HG03439 (cell line): Measurements from ENCODE around the gene IGSF8.
"Not testable (repeated sequence)": the region's sequence is repeated elsewhere in the genome, so short reads cannot be mapped to it uniquely, and the experiment has no call there.

Experiments used
- ATAC-seq: cut with Tn5 transposase; IDR thresholded peaks from one replicate; pipeline ENCODE4 v1.9.1; 2021; ENCODE audit warnings: mild to moderate bottlenecking, moderate library complexity; ENCODE audit not compliant: unreplicated experiment

The IGSF8 gene

DNA sequence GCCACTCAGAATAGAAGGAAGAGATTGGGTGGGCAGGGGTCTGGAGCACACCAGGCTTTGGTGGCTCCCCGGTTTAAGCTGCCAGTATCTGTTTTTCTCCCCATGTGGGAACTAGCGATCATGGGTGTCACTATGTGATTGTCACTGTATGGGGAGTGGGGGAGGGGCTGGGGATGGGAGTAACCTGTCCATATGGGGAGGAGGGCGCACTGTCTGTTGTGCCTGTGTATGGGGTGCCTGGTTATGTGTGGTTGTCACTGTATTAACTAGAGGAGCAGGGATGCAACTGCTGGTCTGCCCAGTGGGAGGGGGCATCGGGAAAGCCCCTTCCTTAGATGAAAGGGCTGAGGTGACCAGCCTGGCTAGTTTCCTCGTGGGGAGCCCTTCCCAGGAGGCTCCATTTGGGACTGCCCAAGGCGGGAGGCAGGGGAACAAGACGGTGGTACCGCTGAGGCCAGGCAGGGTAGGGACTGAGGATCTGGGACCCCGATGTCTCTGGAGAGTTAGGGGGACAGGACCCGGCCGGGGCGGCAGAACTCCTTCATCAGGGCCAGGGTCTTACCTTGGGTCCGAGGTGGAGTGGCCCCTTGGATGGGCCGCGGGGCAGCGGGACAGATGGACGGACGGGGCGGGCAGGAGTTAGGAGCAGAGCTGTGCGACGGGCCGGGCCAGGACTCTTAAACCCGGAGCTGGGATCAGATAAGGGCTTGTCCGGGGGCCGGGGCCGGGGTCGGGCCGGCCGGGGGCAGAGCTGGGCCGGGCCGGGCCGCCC is 28.8 kb downstream of the IGSF8 start, which contains the start of gene KCNJ10:
Gene KCNJ10 (minus strand): TSS at position 701 of the 772 bp plus-strand sequence. CDS start 27,628 bp downstream, outside the sequence.
- ATAC-seq, result no peak

DNA sequence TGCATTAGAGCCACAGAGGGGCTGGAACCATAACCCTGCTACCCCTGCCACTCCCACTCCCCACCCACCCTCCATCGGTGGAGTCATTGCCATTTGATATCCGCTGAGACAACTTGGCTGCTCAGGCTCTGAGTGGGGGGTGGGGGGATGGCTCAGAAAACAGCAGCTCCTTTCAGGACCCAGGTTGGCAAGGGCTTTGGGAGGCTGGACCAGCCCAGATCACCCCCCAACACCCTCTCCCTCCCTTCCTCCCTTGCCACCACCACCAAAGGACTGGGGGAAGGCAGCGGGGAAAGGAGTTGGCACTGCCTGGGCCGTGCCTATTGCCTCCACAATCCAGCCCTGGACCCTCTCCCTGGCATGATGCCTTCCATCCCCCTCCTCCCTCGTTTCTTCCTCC is 30.2 kb downstream of the IGSF8 start:
- ATAC-seq, result no peak

DNA sequence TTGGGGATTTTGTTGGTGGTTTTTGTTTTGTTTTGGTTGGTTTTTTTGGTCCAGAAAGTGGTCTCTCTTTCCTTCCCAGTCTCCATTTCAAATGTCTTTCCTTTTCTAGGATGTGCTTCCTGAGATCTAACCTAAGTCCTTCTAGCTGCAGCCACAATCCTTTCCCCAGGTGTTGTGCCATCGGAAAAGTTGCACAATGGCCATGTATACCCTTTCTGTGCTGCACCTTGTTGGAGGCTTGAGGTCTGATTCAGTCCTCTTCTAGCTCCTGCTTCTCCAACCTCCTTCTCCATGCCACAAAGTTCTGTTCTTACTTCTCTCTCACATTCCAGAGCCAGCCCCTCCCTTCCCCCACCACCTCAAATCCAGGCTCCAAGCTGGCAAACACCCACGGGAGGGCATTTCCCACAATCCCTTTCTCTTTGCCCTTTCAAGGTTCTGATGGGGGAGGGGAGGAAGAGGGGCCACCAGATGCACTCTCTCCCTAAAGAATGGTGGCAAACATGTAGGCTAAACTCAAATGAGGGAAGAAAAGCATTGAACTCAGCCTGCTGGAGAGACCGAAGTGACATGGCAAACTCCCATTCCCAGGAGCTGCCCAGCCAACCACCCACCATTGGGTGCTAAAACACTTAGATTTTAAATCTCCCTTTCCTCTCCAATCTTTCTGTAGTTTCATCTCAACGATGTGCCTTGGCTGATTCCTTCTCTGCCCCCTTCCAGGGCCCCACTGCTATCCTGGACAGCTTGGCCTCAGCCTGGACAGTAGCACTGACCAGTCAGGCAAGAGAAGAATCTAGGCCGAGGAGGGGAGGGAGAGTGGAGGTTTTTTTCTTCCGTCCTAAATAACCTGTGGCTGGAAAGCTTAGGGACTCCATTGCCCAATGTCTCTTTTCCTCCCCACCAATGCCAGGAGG is 31.3 kb downstream of the IGSF8 start:
- no peak for ATAC-seq

DNA sequence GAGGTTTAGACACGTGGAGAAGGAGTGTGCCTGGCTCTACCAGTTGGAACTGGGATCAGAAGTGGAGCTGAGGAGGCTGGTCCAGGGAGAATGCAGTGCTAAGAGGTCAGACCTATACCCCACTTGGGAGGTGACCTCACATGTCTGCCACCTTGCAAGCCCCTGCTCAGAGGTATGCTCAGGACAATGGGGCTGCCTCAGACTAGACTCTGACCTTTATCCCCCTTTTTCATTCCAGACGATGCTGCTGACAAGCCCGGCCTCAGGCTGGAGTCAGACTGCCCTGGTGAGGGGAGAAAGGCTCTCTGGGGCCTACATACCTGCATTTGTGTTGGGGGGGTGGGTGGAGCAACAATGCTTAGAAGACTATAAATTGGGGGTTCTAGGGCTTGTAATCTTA is 33.7 kb downstream of the IGSF8 start:
- no peak for ATAC-seq

DNA sequence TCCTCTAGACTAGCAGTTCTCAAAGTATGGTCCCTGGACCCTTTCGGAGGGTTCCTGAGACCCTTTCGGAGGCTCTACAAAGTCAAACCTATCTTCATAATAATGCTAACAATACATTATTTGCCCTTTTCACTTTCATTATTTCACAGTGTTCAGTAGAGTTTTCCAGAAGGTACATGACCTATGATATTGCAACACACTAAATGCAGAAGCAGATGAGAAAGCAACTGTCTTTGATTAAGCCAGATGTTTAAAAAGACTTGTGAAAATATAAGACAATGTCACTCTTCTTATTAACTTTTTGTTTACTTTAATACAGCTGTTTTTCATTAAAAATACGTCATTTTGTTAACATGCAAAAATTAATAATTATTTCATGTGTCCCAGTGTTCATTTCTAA is 34.3 kb downstream of the IGSF8 start:
- ATAC-seq, result no peak

DNA sequence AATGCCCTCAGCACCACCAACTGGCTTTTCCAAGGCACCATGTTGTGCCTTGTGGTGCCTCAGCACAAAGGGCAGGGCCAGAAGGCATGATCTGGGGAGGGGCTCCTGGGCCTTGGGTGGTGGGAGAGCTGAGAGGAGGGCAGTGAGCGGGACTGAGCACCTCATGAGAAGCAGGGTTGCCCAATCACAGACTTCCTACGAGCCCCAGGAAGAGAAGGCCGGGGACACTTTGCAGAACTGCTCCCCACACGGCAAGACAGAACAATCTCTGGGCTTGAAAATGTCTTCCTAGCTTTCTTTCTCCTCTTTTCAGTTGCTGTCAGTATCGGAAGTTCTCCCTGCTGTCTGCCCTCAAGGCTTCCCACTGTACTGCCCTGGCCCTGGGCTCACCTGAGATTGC is 35.2 kb downstream of the IGSF8 start:
- ATAC-seq, result no peak

DNA sequence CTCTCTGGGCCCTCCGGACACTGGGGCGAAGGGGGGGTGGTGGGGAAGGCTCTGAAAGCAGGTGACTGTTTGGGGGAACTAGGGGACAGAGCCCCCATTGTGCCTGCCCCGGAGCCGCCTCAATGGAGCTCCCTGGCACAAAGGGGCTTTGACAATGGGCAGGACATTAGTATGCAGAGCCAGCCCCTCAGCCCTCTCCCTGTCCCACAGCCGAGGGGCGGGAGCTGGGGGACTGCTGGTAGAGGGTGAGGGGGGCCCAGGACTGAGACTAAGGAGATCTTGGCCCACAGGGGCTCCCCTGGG is 36.2 kb downstream of the IGSF8 start:
- ATAC-seq, result no peak

DNA sequence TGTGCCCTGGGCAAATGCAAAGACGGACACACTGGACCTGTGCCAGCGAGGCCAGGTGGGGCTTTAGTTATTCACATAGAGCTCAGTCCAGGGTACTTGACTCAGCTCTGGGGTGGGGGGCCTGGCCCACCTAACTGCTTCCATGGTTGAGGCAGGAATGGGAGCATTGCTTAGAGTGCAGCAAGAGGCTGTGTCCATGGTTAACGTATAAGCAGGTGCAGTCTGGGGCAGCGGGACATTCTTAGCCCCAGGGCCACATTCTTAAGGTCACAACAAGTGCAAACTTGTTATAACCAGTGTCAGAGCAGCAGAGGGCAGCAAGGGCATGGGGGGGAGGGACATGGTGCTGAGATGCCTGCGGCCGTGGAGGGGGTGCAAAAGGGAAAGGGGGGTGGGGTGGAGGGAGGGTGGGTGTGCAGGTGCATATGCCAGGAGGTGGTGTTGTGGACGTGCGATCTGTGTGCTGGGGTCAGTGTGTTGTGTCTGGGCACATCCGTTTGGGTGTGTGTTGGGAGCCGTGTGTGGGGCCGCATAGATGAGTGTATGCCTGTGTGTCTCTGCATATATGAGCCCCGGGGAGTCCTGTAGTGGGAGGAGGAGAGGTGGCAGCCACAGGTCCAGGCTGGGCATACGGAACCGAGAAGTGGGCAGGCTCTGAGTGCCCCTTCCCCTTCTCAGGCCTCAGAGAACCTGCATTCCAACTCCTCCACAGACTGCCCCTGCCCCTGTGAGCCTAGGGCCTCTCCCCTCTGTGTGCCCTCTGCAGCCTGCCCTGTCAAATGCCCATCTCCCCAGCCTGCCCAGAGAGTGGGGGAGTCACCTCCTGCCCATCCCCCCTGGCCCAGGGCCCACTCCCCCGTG is 36.8 kb downstream of the IGSF8 start:
- no peak for ATAC-seq

DNA sequence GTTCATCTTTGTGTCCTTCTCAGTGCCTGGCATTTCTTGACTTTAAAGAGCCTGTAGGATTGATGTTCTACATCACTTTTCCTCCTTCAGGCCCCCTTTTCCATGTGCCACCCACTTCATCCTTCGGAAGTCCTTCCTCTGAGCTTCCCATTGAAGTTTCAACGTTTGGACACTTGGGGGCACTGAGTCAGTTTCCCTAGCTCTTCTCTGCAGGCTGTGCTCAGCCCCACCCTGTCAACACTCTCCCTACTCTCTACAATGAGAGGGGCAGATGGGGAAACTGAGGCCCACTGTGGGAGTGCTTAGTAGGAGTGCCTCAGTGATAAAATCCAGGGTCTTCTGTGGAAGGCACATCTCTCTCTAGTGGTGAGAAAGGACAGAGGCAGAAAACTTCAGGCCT is 40.3 kb downstream of the IGSF8 start:
- no peak for ATAC-seq

DNA sequence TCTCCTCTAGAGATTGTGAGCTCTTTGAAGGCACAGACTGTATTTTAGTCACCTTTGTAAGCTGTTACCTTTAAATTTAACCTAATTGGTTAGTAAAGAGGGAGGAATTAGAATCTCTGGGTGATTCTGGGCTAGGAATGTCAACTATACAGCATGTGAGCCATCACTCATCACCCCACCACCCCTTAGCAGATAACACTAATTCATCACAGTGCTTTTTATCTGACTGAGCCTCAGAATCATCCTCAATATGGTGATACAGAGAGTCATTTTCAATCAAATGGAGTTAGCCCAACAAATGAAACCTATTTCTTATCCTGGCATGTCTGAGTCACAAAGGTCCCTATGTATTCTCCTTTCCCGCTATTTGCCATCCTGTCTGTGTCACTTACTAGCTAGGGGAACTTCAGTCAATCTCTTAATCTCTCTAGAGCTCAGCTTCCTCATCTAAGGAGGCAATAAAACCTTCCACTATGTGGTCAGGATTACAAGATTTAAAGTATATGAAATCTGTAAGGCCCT is 41.7 kb downstream of the IGSF8 start:
- ATAC-seq, result no peak

DNA sequence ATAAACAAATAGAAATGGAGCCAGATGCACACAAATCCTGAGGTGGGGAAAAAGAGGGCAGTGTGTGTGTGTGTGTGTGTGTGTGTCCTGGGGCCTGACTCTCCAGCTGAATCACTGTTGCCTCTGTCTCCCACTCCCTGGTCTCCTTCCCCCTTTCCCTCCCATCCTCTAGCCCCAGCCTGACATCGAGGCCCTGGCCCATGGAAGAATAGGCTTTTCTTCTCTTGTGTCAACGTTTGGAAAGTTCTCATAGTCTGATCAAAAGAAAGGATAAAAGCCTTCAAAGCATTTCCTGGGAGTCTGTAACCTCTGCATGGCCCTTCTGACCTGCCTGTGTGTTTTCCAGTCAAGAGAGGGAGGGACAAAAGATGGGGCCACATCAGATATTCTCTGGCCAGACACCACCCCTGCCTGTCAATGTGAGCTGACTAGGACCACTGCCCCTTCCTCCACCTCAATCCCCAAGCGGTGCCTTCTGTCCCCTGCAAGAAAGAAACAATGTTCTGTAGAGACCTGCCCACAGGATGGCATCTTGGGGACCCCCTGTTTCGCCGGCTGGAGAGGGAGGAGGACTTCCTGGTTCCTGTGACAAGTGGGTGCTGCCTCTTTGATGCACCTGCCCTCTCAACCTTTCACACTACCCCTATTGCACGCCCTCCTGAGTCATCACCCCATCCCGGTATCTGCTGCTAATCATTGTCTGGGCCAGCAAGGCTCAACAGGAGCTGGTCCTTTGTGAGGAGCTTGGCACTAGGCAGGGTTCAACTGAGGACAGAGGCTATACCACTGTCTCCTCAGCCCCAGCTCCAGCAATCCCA is 44.7 kb downstream of the IGSF8 start:
- no peak for ATAC-seq

DNA sequence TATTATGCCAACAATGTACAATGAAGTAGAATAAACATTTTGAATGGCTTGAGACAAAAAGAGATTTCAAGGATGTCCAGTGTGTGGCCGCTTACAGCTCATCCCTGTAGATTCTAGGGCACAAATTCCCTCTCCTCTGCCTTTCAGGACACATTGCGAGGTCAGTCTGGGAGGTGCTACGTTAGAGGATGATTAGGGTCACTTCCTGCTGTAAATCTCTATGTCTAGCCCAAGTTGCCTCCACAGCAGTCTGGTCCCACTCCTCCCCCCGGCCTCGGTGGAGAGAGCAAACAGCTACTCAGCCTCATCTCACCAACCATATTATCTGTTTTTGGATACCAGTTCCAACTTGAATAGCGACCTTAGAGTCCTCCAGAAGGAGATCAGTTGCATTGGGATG is 45.5 kb downstream of the IGSF8 start:
- ATAC-seq, result no peak

DNA sequence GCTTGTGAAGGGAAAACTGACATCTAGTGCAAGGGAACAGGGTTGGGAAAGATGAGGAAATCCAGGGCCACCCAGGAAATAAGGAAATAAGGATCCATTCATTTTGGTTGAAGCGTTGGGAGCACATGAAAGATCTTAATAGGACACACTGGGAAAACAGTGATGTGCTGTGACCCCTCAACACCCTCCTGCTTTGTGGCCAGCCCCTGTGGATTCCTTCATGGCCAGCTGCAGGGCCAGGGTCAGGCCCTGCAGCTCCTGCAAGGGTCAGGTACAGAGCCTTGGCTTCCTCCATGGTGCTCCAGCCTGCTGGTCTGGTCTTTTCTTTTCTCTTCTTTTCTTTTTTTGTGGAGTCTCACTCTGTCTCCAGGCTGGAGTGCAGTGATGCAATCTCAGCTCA is 47.8 kb downstream of the IGSF8 start:
- ATAC-seq, result no peak

DNA sequence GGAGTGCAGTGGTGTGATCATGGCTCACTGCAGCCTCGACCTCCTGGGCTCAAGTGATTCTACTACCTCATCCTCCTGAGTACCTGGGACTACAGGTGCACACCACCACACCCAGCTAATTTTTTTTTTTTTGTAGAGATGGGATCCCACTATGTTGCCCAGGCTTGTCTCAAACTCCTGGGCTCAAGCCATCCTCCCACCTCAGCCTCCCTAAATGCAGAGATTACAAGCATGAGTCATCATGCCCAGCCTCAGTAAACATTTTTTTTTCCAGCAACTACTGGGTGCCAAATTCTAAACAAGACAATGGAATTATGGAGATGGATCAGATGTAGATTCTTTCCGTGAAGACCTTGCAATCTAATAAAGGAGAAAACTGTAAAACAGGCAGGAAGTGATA is 48.2 kb downstream of the IGSF8 start:
- ATAC-seq, result not testable (repeated sequence)

DNA sequence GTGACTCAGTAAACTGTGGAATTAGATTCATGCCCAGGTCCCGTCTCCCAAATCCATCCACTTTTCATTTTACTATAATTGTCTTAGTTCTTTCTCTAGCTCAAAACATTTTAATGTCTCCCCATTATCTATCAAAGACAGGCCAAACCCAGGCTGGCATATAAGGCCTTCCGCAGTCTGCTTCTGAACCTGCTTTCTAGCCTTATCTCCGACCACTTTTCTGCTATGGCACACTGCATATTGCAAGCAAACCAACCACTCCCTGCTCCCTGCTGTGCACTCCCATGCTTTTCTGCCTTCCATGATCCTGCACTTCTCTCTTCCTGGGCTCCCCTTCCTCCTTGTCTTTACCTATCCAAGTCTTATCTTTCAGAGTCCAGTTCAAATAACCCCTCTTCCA is 49.3 kb downstream of the IGSF8 start:
- no peak for ATAC-seq

DNA sequence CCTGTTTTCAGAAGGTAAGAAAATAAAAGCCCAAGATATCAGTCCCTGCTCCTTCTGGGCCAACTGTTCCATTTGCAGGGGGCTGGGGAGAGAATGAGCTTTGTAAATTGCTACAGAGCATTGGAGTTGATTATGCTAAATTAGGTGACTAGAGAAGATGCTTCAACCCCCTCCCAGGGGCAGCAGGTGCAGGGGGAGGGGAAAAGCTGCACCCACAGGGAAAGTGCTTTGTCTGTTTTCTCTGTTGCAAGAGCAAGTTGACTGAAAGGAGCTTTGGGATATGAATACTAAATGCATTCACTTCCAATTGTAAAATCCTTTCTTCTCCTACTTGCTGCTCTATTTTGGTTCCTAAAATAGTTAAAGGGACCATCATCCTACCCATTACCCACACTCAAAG is 50.1 kb downstream of the IGSF8 start:
- no peak for ATAC-seq

DNA sequence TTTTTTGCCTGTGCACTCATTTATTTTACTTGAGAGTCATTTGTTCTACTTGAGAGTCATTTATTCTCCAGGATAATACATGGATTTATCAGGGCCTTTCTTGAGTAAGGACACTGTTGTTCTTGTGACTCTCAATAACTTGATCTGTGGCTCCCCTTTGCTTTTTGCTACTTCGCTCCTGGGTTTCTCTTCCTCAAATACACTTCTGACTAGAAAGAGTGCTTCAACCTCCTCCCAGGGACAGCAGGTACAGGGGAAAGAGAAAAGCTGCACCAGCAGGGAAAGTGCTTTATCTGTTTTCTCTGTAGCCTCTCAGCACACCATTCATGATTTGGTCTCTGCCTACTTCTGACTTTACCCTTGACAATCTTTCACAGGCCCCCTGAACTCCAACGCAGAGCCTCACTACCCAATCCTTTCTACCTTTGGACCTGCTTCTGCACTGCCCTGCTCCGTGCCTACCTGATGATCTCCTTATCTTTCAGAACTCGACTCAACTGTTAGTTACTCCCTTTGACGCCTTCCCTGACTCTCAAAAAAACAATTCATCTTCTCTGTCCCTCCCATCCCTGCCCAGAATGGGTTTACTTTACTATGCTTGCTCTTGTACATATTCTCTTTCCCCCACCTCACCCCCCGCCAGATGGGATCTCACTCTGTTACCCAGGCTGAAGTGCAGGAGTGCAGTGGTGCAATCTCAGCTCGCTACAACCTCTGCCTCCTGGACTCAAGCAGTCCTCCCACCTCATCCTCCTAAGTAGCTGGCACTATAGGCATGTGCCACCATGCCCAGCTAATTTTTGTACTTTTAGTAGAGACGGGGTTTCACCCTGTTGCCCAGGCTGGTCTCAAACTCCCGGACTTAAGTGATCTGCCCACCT is 51.1 kb downstream of the IGSF8 start:
- ATAC-seq, result peak; percentile 21

DNA sequence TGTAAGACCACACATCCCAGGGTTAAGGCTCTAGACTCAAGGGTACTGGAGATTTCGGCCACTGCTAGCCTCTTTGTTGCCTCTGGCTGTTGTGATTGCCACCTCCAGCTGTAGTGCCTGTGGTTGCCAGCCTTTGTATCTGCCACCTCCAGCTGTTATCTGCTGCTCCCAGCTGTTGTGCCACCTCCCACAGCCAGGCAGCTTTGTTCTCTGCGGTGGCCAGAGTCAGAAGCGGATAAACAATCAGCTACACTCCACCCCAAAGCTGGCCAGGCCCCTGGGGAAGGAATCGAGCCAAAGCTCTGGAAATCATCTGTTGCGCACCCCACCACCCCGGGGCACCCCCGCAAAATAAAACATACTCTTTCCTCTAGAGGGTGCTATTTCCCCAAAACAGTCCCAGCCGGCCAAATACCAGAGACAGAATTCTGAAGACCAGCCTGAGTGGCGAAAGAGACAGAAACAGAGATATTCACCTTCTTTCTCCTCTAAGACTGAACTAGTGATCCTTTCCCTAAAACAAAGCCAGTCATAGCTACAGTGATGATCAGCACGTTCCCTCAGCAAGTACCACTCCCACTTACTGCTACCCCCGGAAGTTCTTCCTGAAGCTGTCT is 51.8 kb downstream of the IGSF8 start:
- ATAC-seq, result peak; percentile 76

DNA sequence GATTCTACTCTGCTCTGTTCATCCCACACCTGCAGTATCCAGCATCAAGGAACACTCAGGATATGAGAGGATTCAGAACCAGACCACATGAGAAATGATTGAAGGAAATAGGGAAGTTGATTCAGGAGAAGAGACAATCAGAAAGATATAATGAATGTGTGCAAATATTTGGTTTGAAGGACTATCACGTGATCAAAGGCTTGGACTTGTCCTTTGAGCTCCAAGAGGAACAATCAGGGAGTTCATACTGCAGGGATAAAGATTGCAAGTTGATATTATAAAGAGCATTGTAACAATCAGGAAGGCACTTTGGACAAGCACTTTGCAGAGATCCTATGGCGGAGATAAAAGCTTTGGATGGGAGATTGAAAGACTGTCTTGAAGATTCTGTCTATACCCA is 52.8 kb downstream of the IGSF8 start:
- ATAC-seq, result no peak
